Type B pancreatic cell (in vitro differentiated cells): Measurements from ENCODE around the gene ACAD8. TPM values are rescaled to one million over a fixed set of nuclear protein-coding genes. Genes with fewer than 3 reads are reported as not detected.

Experiments used
- DNase-seq: peaks from one replicate; pipeline ENCODE4 v3.0.0; 2021; ENCODE audit warnings: mixed read lengths; ENCODE audit not compliant: unreplicated experiment; ENCODE audit errors: extremely low spot score
- H3K27ac Mint-ChIP-seq: 2 replicates; pipeline ENCODE4 v1.8.0; 2021; ENCODE audit warnings: mild to moderate bottlenecking, mixed read lengths
- H3K27me3 Mint-ChIP-seq: 2 replicates; pipeline ENCODE4 v1.8.0; 2021; ENCODE audit warnings: mixed read lengths
- H3K36me3 Mint-ChIP-seq: 2 replicates; pipeline ENCODE4 v1.8.0; 2021; ENCODE audit warnings: mixed read lengths
- H3K4me1 Mint-ChIP-seq: one replicate; pipeline ENCODE4 v1.8.0; 2021; ENCODE audit warnings: mixed read lengths; ENCODE audit not compliant: unreplicated experiment
- H3K4me3 Mint-ChIP-seq: 2 replicates; pipeline ENCODE4 v1.8.0; 2021; ENCODE audit warnings: mild to moderate bottlenecking, mixed read lengths
- H3K9me3 Mint-ChIP-seq: 2 replicates; pipeline ENCODE4 v1.8.0; 2021; ENCODE audit warnings: mixed read lengths
- CTCF ChIP-seq: fragments of 200-600 bp; sonication (generic); conservative IDR thresholded peaks from 2 replicates; pipeline ENCODE4 v1.5.0; 2021; ENCODE audit warnings: antibody characterized with exemption, mild to moderate bottlenecking
- total RNA-seq: library from RNA; stranded (reverse); gene quantifications from 2 replicates; pipeline ENCODE4 v1.2.1, GENCODE V29; 2021; ENCODE audit warnings: low replicate concordance

ACAD8 gene
- total RNA-seq, 1 donor from 2014 or later, result 29.8 TPM

GRCh38 chr11:134289789-134290188 lies 36.4 kb downstream of the ACAD8 start:
- no peaks in the 10 kb centered on the region for H3K9me3 Mint-ChIP-seq
- H3K36me3 Mint-ChIP-seq, result no peaks in the 10 kb centered on the region
- no peak for TF ChIP-seq CTCF
- DNase-seq, result no peak
- H3K4me1 Mint-ChIP-seq, result peaks cover 15% of the 10 kb centered on the region
- H3K27ac Mint-ChIP-seq, result no peak overlapping the region
- no peak overlapping the region for H3K4me3 Mint-ChIP-seq
- H3K27me3 Mint-ChIP-seq, result peaks cover 12% of the 10 kb centered on the region

GRCh38 chr11:134290646-134291045 lies 37.3 kb downstream of the ACAD8 start:
- Mint-ChIP-seq H3K4me1 (peaks cover 15% of the 10 kb centered on the region), H3K9me3 (no peaks in the 10 kb centered on the region), H3K36me3 (no peaks in the 10 kb centered on the region), H3K4me3 (no peak overlapping the region), H3K27me3 (peaks cover 12% of the 10 kb centered on the region), H3K27ac (no peak overlapping the region)
- TF ChIP-seq CTCF, result no peak
- no peak for DNase-seq

GRCh38 chr11:134291196-134291595 lies 37.8 kb downstream of the ACAD8 start:
- Mint-ChIP-seq H3K36me3 (no peaks in the 10 kb centered on the region), H3K27me3 (peaks cover 12% of the 10 kb centered on the region), H3K4me3 (no peak overlapping the region), H3K27ac (no peak overlapping the region), H3K9me3 (no peaks in the 10 kb centered on the region), H3K4me1 (peaks cover 15% of the 10 kb centered on the region)
- no peak for DNase-seq
- TF ChIP-seq CTCF, result no peak

- Mint-ChIP-seq H3K27me3 (peaks cover 12% of the 10 kb centered on the region), H3K27ac (no peak overlapping the region), H3K36me3 (no peaks in the 10 kb centered on the region), H3K4me1 (peaks cover 15% of the 10 kb centered on the region), H3K9me3 (no peaks in the 10 kb centered on the region), H3K4me3 (no peak overlapping the region)
- no peak for DNase-seq
- no peak for TF ChIP-seq CTCF
These were observed 39.3 kb downstream of the ACAD8 start for GRCh38 chr11:134292661-134293060.

- no peak overlapping the region for H3K27ac Mint-ChIP-seq
- DNase-seq, result no peak
- H3K4me3 Mint-ChIP-seq, result no peak overlapping the region
- no peaks in the 10 kb centered on the region for H3K9me3 Mint-ChIP-seq
- no peaks in the 10 kb centered on the region for H3K36me3 Mint-ChIP-seq
- no peak for TF ChIP-seq CTCF
- peaks cover 8% of the 10 kb centered on the region for H3K27me3 Mint-ChIP-seq
- H3K4me1 Mint-ChIP-seq, result peaks cover 10% of the 10 kb centered on the region
These were observed 40.0 kb downstream of the ACAD8 start for GRCh38 chr11:134293119-134294113.
